Endothelial cell of hepatic sinusoid (primary cell): ENCODE measurements around the gene SLC5A6.
"Not testable (repeated sequence)": the region's sequence is repeated elsewhere in the genome, so short reads cannot be mapped to it uniquely, and the experiment has no call there.

Source experiments
- in situ Hi-C: cut with HindIII; loops from 2 replicates; pipeline ENCODE4 v1.10.0; 2017; ENCODE audit warnings: low sequenced_read_pairs

The SLC5A6 gene

GRCh38 chr2:27208486-27209050 is 3.5 kb downstream of the SLC5A6 start:
- in situ Hi-C loops = no loop called here

DNA sequence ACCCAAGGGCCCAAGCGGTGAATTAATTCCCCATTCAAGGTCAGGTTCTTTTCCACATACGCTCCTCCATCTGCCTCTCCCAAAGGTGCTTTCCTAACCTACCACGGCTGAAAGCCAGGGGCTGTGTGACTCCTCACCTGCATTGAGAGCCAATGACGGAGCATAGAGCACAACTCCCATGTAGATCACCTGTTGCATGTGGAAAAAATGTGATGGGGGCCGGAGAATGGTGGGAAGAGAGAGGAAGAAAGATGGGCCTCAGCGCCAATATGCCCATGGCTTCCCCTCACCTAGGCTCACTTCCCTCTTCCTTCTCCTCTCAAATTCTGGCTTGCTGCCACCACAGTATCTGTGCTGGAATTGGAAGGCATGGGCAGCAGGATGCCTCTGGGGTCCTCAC is 5.7 kb downstream of the SLC5A6 start:
- in situ Hi-C loops = no loop called here

DNA sequence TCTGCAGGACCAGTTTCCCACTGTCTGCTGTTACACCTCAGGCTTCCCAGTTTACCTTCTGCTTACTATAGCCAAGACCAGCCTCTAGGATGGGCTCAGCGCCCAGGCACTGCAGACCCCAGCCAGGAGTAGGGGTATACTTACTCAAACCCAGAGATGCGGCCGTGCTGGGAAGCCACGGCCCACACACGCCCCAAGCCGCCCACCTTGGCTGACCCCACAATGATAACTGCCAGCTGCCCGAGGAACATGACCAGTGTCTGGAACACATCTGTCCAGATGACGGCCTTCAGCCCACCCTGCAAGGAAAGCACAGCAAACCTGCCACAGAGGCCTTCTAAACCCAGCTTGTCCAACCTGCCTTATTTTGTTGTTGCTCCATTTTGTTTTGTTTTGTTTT is 6.9 kb downstream of the SLC5A6 start:
- in situ Hi-C loops = no loop called here

DNA sequence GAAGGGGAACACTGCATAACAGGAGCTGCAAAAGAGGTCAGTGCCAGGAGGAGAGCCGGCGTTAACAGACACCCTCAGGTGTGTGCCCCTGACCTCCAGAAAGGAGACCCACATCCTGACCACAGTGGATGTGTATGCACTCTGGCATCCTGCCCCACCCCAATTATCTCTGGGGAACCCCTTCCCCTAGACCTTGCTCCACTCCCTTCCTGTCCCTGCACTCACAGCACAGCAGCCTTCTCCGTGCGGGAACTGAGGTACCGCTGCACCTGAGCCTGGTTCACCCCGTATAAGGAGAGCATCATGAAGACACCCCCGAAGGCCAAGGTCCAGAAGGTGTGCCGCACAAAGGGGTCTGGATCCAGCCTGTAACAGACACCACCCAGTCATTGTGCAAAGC is 7.5 kb downstream of the SLC5A6 start:
- in situ Hi-C loops = loop anchor here (5.0 kb wide), 1 partner anchor 82 kb away; the partner anchor contains the start of gene ABHD1

- in situ Hi-C loops = loop anchor here (5.0 kb wide), 1 partner anchor 81 kb away; the partner anchor contains the start of gene ABHD1
These were observed 8.3 kb downstream of the SLC5A6 start for GRCh38 chr2:27203741-27204140.

GRCh38 chr2:27202854-27203253 is 9.2 kb downstream of the SLC5A6 start:
- in situ Hi-C loops = loop anchor here (5.0 kb wide), 1 partner anchor 81 kb away; the partner anchor contains the start of gene ABHD1

DNA sequence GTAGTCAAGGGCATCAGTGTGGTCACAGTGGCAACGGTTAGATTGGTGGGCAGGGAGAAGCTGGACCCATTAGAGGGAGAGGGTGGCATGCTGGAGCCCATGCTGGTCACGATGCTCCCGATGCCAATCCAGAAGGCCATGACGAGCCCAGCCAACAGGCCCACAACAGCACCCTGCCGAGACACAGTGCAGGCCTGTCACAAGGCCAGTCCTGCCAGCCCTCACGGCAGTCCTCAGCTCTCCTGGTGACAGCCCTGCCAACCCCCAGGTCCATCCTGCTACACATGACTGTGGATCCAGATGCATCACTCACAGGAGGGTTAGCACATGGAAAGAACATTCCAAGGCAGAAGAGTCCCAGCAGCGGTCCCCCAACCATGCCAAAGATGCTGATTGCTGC is 10.4 kb downstream of the SLC5A6 start:
- in situ Hi-C loops = loop anchor here (5.0 kb wide), 1 partner anchor 79 kb away; the partner anchor contains the start of gene ABHD1

DNA sequence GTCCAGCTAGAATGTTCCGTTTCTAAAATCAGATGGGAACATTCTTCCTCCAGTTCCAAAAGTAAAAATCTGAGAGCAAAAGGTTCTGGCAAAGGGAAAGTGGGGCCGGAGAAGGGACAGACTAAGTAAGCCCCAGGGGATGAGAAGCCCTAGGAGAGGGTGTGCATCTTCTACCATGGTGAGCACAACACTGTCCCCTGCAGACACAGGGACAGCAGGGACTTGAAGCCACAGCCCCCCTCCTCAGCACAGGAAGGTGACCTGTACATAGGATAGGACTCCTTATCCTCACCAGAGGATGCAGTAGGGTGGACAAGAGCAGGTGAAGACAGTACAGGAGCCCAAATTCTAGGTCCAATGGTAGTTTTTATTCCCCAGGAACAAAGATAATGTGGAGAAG is 12.8 kb downstream of the SLC5A6 start:
- in situ Hi-C loops = no loop called here

GRCh38 chr2:27198627-27199026 is 13.4 kb downstream of the SLC5A6 start:
- in situ Hi-C loops = no loop called here

DNA sequence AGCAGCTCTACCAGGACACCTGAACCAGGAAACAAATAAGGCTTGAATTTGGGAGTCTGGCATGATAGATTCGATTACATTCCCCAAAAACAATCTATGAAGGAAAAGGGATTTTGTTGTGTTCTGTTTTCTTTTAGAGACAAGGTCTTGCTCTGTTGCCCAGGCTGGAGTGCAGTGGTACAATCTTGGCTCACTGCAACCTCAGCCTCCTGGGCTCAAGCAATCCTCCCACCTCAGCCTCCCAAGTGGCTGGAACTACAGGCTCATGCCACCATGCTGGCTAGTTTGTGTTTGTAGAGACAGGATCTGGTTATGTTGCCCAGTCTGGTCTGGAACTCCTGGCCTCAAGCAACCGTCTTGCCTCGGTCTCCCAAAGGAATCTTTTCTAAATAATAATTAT is 14.0 kb downstream of the SLC5A6 start:
- in situ Hi-C loops = not testable (repeated sequence)

GRCh38 chr2:27195799-27196198 is 16.3 kb downstream of the SLC5A6 start:
- in situ Hi-C loops = not testable (repeated sequence)

GRCh38 chr2:27194538-27195354 is 17.3 kb downstream of the SLC5A6 start:
- in situ Hi-C loops = no loop called here

DNA sequence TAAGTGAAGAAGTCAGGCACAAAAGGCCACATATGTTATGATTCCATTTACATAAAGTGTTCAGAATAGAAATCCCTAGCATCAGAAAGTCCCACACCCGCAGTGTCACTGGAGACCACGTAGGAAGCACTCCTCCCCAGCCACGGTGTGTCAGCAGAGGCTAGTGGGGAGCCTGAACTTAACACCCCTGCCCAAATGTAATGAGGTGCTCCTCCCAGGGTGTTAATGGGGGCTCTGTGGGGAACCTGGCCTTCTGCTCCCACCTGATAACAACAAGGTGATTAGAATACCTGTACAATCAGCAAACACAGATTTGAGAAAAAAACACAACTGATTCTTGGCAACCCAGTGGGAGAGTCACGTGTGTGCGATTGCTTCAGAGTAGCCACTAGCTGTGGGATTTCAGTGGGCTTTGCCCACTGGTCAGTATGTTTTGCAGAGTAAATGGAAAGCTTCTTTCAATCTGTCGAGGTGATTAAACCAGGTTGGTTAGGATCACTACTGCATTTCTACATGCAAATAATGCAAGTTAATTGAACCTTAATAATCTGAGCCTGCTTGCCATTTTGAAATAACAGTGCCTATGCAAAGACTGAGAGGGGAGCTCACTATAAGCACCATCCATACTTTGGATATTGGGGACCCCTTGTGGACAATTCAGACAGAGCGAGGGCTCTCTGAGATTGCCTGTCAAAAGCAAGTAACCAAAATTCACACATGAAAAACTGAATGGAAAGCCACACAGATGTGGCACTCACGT is 20.8 kb downstream of the SLC5A6 start:
- in situ Hi-C loops = no loop called here

- in situ Hi-C loops = no loop called here
These were observed 22.1 kb downstream of the SLC5A6 start for GRCh38 chr2:27189989-27190388.

DNA sequence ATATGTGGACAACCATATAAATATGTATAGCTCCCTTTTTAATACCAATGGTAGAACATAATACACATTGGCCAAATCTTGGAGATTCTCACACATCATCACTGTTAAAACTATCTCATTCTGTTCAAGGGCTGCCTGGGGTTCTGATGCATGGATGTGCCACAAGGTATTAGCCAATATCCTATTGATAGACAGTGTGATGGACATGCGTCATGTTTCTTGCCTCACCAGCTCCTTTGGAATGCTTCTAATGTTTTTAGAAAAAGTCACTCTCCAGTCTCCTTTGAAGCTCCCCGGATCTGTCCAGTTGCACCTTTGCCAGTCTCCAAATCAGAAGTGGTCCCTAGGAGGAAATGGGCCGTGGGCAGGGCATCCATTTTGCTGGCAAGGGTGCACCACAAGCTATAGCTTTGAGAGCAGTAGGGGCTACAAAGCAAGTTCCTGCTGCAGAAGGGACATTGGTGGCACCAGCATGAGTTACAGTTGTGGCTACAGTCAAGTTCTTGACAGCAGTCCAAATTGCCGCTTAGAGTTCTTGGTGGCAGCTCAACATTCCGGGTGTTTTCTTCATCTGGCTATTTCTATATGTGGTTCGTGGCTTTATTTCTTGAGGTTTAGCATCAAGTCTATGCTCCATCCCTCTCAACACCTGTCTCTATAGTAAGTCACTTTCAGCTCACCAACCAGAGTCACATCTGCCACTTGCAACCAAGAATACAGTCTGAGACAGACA is 25.3 kb downstream of the SLC5A6 start:
- in situ Hi-C loops = no loop called here

DNA sequence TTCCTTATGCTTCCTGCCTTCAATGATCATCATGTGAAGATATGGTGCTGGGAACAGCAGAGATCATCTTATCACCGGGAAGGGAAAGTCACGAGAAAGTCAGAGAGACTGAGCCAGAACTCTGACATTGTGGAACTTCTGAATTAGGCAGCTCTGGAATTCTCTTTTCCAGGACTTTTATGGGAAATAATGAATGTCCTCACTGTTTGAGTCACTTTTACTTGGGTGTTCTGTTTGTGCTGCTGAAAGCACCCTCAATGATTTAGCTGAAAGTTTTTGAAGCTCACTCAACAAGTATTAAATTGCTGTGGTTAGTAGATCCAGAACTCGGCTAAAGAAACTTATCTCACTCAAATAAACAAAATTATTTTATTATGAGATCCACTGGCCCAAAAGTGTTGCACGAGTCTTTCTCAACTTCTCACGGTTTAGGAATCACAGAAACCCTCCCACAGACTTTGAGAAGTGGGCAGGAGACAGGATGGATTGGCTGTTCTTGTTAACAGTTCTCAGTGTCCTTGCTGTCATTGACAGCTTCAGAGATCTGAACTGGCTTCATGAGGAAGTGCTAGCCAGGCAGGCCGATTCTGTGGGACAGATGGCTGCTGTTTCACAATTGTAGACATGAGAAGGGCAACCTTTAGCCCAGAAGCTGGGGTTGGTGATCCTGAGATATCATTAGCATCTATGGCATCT is 26.6 kb downstream of the SLC5A6 start:
- in situ Hi-C loops = no loop called here

DNA sequence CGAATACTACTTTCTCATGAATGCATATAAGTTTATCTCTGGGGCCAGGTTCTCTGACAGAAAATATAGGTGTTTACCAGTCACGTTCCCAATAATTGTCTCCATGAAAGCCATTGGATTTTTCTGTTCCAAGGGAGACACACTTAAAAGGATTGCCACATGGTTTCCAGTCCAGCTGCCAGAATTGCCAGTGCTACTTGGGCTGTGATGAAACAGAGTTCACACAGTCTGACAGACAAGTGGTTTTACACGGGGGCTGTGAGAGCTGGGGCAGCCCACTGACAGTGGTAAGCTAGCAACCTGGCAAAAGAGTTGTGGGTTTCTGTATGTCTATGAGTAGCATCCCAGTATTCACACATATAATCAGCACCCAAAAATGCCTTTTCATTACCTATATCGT is 28.0 kb downstream of the SLC5A6 start:
- in situ Hi-C loops = no loop called here

- in situ Hi-C loops = no loop called here
These were observed 29.7 kb downstream of the SLC5A6 start for GRCh38 chr2:27182346-27182745.

GRCh38 chr2:27179344-27180000 is 32.6 kb downstream of the SLC5A6 start:
- in situ Hi-C loops = no loop called here

GRCh38 chr2:27178469-27178868 is 33.6 kb downstream of the SLC5A6 start:
- in situ Hi-C loops = no loop called here
